LNCAP (cell line): Measurements from ENCODE around the gene ABHD16B.

Experiments
- TF ChIP-seq, protein P1 (sequence below): fragments of 450-650 bp; IDR thresholded peaks from 2 replicates; pipeline ENCODE4 v1.5.1; 2017; ENCODE audit warnings: mild to moderate bottlenecking

Gene ABHD16B

DNA sequence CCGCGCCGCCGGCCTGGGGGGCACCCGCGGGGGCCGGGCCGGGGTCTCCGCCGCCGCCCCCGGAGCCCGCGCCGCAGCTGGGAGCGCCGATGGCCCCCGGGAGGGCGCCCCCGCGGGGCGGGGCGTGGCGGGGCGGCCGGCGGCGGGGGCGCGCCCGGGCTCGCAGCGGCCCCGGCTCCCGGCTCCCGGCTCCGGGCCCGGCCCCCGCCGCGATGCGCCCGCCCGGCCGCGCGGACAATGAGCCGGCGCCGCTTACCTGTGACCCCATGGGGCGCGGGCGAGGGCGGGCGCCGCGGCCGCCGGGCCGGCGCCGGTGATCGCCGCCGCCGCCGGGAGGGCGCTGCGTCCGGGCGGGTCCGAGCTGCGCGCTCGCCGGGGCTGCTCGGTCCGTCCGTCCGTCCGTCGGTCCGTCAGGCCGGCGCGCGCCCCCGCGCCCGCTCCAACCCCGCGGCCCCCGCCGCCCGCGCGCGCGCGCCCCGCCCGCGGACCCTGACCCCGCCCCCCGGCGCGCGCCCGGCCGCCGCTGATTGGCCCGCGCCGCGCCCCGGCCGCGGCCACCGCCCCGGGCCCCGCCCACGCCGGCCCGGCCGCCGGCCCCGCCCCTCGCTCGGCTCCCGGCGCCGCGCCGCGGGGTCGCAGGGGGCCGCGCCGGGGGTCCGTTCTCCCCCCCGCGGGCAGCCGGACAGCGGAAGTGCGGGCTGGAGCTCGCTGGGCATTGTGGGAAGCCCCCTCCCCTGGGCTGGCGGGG is 30.3 kb upstream of the ABHD16B start, which contains the start of gene ZBTB46:
Gene ZBTB46, minus strand, starts transcription at position 424 of the 748 bp plus-strand sequence. CDS start 40,507 bp downstream, outside the sequence.
- TF ChIP-seq, protein P1, sequence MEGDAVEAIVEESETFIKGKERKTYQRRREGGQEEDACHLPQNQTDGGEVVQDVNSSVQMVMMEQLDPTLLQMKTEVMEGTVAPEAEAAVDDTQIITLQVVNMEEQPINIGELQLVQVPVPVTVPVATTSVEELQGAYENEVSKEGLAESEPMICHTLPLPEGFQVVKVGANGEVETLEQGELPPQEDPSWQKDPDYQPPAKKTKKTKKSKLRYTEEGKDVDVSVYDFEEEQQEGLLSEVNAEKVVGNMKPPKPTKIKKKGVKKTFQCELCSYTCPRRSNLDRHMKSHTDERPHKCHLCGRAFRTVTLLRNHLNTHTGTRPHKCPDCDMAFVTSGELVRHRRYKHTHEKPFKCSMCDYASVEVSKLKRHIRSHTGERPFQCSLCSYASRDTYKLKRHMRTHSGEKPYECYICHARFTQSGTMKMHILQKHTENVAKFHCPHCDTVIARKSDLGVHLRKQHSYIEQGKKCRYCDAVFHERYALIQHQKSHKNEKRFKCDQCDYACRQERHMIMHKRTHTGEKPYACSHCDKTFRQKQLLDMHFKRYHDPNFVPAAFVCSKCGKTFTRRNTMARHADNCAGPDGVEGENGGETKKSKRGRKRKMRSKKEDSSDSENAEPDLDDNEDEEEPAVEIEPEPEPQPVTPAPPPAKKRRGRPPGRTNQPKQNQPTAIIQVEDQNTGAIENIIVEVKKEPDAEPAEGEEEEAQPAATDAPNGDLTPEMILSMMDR: no peak

DNA sequence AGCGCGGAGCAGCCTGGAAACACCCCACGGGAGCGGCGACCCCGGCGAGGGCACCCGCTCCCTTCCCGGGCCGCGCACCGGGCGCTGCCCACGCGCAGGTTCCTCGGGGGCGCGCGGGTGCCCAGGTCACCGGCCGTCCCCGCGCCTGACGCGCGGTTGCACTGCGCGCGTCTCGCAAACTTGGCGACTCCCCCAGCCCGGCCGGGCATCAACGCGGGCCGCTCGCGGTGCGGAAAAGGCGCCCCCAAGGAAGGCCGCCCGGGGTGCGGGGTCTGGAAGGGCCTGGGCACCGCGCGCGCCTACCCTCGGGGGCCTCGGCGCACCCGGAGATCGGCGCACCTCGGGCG is 29.7 kb upstream of the ABHD16B start:
- TF ChIP-seq, protein P1: no peak

DNA sequence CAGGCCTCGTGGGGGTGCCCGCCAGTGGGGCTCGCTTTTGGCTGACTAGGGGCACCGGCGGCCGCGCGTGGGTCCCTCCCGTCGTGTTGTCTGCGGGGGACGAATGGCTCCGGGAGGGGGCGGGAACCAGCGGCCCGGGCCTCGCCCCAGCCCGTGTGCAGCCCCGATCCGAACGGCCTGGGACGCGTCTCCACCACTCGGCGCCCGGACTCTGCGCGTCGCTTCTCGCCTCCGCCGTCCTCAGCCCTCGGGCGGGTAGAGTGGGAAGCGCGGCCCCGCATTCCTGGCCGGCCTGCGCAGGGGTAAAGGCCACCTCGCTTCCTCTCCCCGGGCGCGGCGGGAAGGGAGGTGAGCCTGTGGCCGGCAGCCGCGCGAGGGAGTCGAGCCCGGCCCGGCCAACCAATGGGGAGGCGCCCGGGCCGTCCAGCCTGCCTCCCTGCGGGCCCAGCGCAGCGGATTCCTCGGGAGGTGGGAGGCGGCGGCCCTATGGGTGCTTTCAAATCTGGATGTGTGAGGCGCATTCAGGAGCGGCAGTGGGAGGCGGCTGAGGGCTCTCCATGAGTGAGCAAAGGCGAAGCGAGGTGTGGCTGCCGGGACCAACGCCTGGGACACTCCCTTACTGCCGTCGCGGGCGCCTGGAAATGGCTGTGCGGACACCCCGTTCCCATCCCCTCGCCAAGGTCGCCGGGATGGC is 29.2 kb upstream of the ABHD16B start:
- TF ChIP-seq, protein P1: no peak

DNA sequence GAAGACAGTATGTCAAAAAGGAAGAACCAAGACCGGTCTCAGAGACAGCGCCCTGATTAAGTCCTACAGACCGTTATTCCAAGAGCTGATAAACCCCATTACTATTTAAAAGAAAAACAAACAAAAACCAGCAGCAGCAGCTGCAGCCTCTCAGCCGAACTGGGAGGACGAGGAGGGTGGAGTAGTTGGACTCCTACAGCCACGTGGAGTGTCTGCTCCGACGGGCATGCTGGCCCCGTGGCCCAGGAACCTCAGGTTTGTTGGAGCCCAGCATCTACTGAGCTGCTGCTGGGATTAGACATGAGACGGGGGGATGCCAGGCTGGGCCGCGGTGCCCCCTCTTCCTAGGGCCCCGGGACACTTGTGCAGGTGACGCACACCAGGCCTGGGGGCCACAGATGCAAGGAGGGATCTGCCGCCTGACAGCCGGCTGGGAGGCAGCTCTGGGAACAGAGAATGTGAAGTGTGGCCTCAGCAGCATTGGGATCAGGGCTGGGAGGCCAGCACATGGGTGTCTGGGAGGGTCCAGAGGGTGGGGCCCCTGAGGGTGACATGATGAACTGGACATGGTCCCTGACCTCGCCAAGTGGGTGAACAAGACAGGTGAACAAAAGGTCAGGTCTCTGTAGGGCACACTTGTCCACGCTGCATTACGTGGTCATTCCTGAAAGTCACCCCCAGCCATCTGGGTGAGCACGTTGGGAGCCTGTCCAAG is 27.4 kb upstream of the ABHD16B start:
- TF ChIP-seq, protein P1: no peak

DNA sequence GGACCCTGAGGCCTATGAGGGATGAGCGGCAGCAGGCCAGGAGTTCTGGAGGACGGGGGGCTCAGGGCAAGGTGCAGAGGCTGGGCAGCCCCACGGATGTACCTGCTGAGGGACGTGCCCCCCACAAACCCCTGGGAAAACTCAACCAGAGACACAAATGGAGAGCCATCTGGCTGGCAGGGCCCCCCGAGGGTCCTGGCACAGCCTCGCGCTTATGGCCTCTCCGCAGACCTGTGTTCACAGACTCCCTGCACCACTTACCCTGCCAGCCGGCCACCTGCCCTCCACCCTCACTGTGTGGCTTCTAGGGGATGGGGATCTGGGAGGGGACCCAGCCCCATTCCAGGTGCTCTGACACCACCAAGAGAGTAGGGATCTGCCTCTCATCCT is 26.8 kb upstream of the ABHD16B start:
- TF ChIP-seq, protein P1: no peak

DNA sequence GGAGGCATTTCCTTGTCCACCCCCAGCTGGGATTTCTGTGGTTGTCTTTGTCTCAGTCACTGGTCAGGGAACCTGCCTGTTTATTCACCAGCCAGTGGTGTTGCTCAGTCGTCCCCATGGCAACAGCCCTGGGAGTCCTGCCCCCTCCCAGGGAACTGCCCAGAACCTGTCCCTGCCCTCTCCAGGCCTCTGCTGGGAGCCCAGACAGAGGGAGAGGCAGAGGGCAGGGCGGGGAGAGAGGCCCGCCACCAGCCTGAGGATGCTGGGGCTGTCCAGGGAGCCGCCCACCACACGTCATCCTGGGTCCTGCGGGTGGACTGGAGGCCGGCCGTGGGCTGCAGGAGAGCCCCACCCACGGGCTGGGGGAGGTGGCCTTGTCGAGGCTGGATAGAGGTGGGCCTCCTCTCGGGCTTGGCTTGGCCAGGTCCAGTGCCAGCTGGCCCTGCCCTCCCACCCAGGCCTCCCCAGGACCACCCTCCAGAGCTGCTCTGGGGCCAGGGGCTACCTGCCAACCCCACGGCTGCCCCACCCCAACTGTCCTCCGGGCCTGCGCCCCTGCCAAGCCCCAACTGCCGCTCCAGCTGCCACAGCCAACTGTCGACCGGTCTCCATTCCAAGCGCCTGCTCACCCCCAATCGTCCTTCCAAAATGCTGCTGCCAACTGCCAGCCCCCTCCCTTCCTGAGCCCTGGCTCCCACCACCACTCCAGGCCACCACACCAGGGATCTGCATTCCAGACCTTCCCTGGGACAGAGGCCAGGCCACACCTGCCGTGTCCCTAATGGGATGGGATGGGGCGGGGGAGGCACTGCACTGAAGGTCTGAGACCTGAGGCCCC is 26.1 kb upstream of the ABHD16B start:
- TF ChIP-seq, protein P1: no peak
